Liver (tissue), 9 donors: Measurements from ENCODE around the gene GGCX. TPM values are rescaled to one million over a fixed set of nuclear protein-coding genes. Genes with fewer than 3 reads are reported as not detected.

Experiments used
- DNase-seq: peaks from one replicate; pipeline ENCODE4 v3.0.0-alpha.2; 2017; ENCODE audit warnings: low spot score
- H3K27ac ChIP-seq, 2 donors: one replicate each; pipeline ENCODE4 v1.7.0; 2013; ENCODE audit warnings: inconsistent platforms in 2 of 2, low read length in 2 of 2, control low read depth in 1 of 2, low read depth in 1 of 2, mild to moderate bottlenecking in 1 of 2
- H3K27me3 ChIP-seq, 4 donors: one replicate each; pipeline versions ENCODE4 v1.6.1 to v1.7.0; 2013; ENCODE audit warnings: low read length in 3 of 4, inconsistent platforms in 1 of 4, mild to moderate bottlenecking in 1 of 4, moderate library complexity in 1 of 4; ENCODE audit not compliant: control insufficient read depth in 4 of 4, insufficient read depth in 4 of 4
- H3K36me3 ChIP-seq, 4 donors: one replicate each; pipeline versions ENCODE4 v1.6.1 to v1.7.0; 2013; ENCODE audit warnings: low read length in 3 of 4, mild to moderate bottlenecking in 3 of 4, low read depth in 1 of 4, moderate library complexity in 1 of 4; ENCODE audit not compliant: control insufficient read depth in 4 of 4, insufficient read depth in 3 of 4
- H3K4me1 ChIP-seq, 4 donors: one replicate each; pipeline versions ENCODE4 v1.6.1 to v1.7.0; 2013; ENCODE audit warnings: low read length in 3 of 4, mild to moderate bottlenecking in 3 of 4, moderate library complexity in 1 of 4; ENCODE audit not compliant: control insufficient read depth in 4 of 4, insufficient read depth in 4 of 4
- H3K4me3 ChIP-seq, 3 donors: one replicate each; pipeline versions ENCODE4 v1.6.1 to v1.7.0; 2013; ENCODE audit warnings: low read length in 3 of 3, control low read depth in 1 of 3, low read depth in 1 of 3, mild to moderate bottlenecking in 1 of 3
- H3K9ac ChIP-seq, 2 donors: one replicate each; pipeline ENCODE4 v1.7.0; 2013; ENCODE audit warnings: low read length in 2 of 2, mild to moderate bottlenecking in 2 of 2, moderate library complexity in 2 of 2, control low read depth in 1 of 2, low read depth in 1 of 2
- H3K9me3 ChIP-seq, 4 donors: one replicate each; pipeline versions ENCODE4 v1.6.1 to v1.7.0; 2013; ENCODE audit warnings: low read length in 3 of 4; ENCODE audit not compliant: control insufficient read depth in 4 of 4
- EGR1 ChIP-seq, 2 donors: IDR thresholded peaks; 2 replicates each; pipeline ENCODE4 v1.6.1; 2016 to 2018; ENCODE audit warnings: antibody characterized with exemption in 2 of 2, low read depth in 2 of 2
- FOXA1 ChIP-seq: IDR thresholded peaks from 2 replicates; pipeline ENCODE4 v1.6.1; 2016; ENCODE audit warnings: antibody characterized with exemption
- FOXA2 ChIP-seq: IDR thresholded peaks from 2 replicates; pipeline ENCODE4 v1.6.1; 2016; ENCODE audit warnings: antibody characterized with exemption
- GABPA ChIP-seq, 2 donors: IDR thresholded peaks in 1 of 2; conservative IDR thresholded peaks in 1 of 2; 2 replicates each; pipeline ENCODE4 v1.6.1; 2016; ENCODE audit warnings: antibody characterized with exemption in 2 of 2, mild to moderate bottlenecking in 1 of 2, moderate library complexity in 1 of 2
- HNF4A ChIP-seq, 2 donors: conservative IDR thresholded peaks; 2 replicates each; pipeline ENCODE4 v1.6.1; 2016; ENCODE audit warnings: antibody characterized with exemption in 2 of 2, mild to moderate bottlenecking in 2 of 2
- HNF4G ChIP-seq: IDR thresholded peaks from 2 replicates; pipeline ENCODE4 v1.6.1; 2016; ENCODE audit warnings: antibody characterized with exemption
- JUND ChIP-seq, 2 donors: IDR thresholded peaks; 2 replicates each; pipeline ENCODE4 v1.6.1; 2016; ENCODE audit warnings: antibody characterized with exemption in 2 of 2
- NR2F2 ChIP-seq: IDR thresholded peaks from 2 replicates; pipeline ENCODE4 v1.6.1; 2016; ENCODE audit warnings: antibody characterized with exemption
- RAD21 ChIP-seq, 2 donors: IDR thresholded peaks; 2 replicates each; pipeline ENCODE4 v1.6.1; 2016; ENCODE audit warnings: antibody characterized with exemption in 2 of 2, mild to moderate bottlenecking in 2 of 2
- RXRA ChIP-seq, 2 donors: IDR thresholded peaks; 2 replicates each; pipeline ENCODE4 v1.6.1; 2017 to 2018; ENCODE audit warnings: antibody characterized with exemption in 2 of 2, mild to moderate bottlenecking in 1 of 2
- SP1 ChIP-seq: IDR thresholded peaks from 2 replicates; pipeline ENCODE4 v1.6.1; 2018; ENCODE audit warnings: antibody characterized with exemption, mild to moderate bottlenecking
- TAF1 ChIP-seq: conservative IDR thresholded peaks from 2 replicates; pipeline ENCODE4 v1.6.1; 2016; ENCODE audit warnings: antibody characterized with exemption, mild to moderate bottlenecking
- YY1 ChIP-seq: IDR thresholded peaks from 2 replicates; pipeline ENCODE4 v1.6.1; 2016; ENCODE audit warnings: antibody characterized with exemption, mild to moderate bottlenecking
- WGBS: extraction: QIAGEN DNeasy Blood & Tissue Kit; methylation state at CpG from one replicate; pipeline ENCODE4 v1.1.7; 2013; 5-methylcytosine and 5-hydroxymethylcytosine counted together
- polyA plus RNA-seq, 2 donors: library from polyadenylated mRNA; stranded (reverse) in 1 of 2; unstranded in 1 of 2; fragments of 200-250 nt in 1 of 2; fragments of >200 nt in 1 of 2; fragmentation: Nextera tagmentation in 1 of 2; extraction: Ambion mirVana in 1 of 2; gene quantifications; one replicate each; pipeline versions ENCODE4 v1.2.1 to v1.2.3, GENCODE V29; 2013 to 2015
- total RNA-seq, 2 donors: library from RNA; depleted of rRNA; stranded (reverse); fragments of >200 nt; gene quantifications; one replicate each; pipeline ENCODE4 v1.2.3, GENCODE V29; 2014
- TF ChIP-seq, protein P1 (sequence below): IDR thresholded peaks from 2 replicates; pipeline ENCODE4 v1.6.1; 2016; ENCODE audit warnings: antibody characterized with exemption
- TF ChIP-seq, protein P2 (sequence below): IDR thresholded peaks from 2 replicates; pipeline ENCODE4 v1.6.1; 2016; ENCODE audit warnings: antibody characterized with exemption
- TF ChIP-seq, protein P3 (sequence below): fragments of 150-350 bp; IDR thresholded peaks from 2 replicates; pipeline ENCODE4 v1.5.1; 2017; ENCODE audit warnings: improper control_type of control experiment, low read depth, low read length; ENCODE audit not compliant: missing input control
- TF ChIP-seq, protein P4 (sequence below): IDR thresholded peaks from 2 replicates; pipeline ENCODE4 v1.6.1; 2016; ENCODE audit warnings: antibody characterized with exemption, mild to moderate bottlenecking
- TF ChIP-seq, protein P5 (sequence below): IDR thresholded peaks from 2 replicates; pipeline ENCODE4 v1.6.1; 2016; ENCODE audit warnings: antibody characterized with exemption
- donor health status: healthy.
- donor health status: healthy.
- donor health status: healthy.
- donor health status: healthy.
- donor health status: healthy.

Gene GGCX
- total and polyA plus RNA-seq, 4 donors = 67.3 to 189 (median 90.4) TPM

DNA sequence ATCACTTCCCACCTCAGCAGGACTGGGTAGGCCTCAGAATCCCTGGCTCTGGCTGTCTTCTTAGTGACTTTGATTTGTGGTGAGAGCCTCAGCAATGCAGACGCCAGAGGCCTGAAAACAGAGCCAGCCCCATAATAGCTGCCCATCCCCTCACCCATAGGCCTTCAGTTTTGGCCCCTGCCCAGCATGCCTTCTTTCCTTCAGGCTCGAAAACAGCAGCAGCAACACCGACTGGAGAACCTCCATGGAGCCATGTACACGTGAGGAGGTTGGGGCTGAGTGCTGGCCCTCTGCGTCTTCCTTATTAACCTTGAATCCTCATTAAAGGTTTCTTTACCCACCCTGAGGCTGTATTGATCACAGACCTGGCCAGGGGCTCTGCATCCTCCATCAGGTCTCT, 35.9 kb upstream of the GGCX start:
- H3K9ac ChIP-seq = no peak overlapping the region
- no peak for TF ChIP-seq TAF1
- no peak overlapping the region for H3K4me3 ChIP-seq
- H3K36me3 ChIP-seq = peaks cover 3 to 16% (median 6%) of the 10 kb centered on the region in 4 donors
- H3K27ac ChIP-seq = no peak overlapping the region
- H3K9me3 ChIP-seq = no peaks in the 10 kb centered on the region
- peaks cover 16 to 60% (median 45%) of the 10 kb centered on the region in 4 donors for H3K4me1 ChIP-seq
- DNase-seq = no peak
- no peaks in the 10 kb centered on the region for H3K27me3 ChIP-seq
- WGBS = 92% methylated on average over 5 of the region's 5 CpGs

DNA sequence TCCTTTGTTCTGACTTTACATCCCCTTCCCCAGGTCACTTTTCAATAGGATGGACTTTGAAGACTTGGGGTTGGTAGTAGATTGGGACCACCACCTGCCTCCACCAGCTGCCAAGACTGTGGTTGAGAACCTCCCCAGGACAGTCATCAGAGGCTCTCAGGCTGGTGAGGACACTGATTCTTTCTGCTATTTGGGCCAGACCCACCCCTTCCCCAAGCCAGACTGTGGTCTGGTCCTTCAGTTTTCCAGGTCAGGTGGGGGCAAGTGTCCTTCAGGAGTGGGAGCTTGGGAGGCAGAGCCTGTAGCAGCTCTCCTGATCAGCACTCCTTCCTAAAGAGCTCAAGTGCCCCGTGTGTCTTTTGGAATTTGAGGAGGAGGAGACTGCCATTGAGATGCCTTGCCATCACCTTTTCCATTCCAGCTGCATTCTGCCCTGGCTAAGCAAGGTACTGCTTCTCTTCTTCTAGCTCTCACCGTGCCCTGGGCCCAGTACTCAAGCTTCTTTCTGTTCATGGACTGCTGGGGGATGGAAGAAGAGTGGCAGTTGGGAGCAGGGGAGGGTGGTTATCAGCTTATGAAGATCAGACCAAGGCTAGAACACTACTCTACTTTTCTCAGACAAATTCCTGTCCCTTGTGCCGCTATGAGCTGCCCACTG, 35.3 kb upstream of the GGCX start:
- Histone ChIP-seq H3K27me3 (no peaks in the 10 kb centered on the region), H3K36me3 (peaks cover 3 to 16% (median 6%) of the 10 kb centered on the region in 4 donors), H3K4me3 (peak overlapping the region; percentile 77 to 91 (median 87)), H3K27ac (peak overlapping the region in 1 of 2 donors; percentile 84), H3K9me3 (no peaks in the 10 kb centered on the region), H3K4me1 (peaks cover 15 to 54% (median 44%) of the 10 kb centered on the region in 4 donors), H3K9ac (peak overlapping the region; percentile 40 to 94)
- no peak for DNase-seq
- 74% methylated on average over 3 of the region's 3 CpGs for WGBS
- no peak for TF ChIP-seq NR2F2
- TF ChIP-seq FOXA2 = no peak
- no peak for TF ChIP-seq FOXA1
- TF ChIP-seq SP1 = no peak
- no peak for TF ChIP-seq EGR1 (IDR thresholded peaks at IDR 0.05; ENCODE audit: low read depth in 2 of 2)
- TF ChIP-seq, protein P1, sequence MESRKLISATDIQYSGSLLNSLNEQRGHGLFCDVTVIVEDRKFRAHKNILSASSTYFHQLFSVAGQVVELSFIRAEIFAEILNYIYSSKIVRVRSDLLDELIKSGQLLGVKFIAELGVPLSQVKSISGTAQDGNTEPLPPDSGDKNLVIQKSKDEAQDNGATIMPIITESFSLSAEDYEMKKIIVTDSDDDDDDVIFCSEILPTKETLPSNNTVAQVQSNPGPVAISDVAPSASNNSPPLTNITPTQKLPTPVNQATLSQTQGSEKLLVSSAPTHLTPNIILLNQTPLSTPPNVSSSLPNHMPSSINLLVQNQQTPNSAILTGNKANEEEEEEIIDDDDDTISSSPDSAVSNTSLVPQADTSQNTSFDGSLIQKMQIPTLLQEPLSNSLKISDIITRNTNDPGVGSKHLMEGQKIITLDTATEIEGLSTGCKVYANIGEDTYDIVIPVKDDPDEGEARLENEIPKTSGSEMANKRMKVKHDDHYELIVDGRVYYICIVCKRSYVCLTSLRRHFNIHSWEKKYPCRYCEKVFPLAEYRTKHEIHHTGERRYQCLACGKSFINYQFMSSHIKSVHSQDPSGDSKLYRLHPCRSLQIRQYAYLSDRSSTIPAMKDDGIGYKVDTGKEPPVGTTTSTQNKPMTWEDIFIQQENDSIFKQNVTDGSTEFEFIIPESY = no peak
- no peak for TF ChIP-seq HNF4A (conservative IDR thresholded peaks at IDR 0.05)
- TF ChIP-seq RXRA (IDR thresholded peaks at IDR 0.05) = no peak
- no peak for TF ChIP-seq GABPA (IDR thresholded peaks at IDR 0.05 in 1 of 2, conservative IDR thresholded peaks at IDR 0.05 in 1 of 2)
- TF ChIP-seq HNF4G = no peak
- TF ChIP-seq, protein P2, sequence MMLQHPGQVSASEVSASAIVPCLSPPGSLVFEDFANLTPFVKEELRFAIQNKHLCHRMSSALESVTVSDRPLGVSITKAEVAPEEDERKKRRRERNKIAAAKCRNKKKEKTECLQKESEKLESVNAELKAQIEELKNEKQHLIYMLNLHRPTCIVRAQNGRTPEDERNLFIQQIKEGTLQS = no peak
- no peak for TF ChIP-seq YY1
- TF ChIP-seq, protein P3, sequence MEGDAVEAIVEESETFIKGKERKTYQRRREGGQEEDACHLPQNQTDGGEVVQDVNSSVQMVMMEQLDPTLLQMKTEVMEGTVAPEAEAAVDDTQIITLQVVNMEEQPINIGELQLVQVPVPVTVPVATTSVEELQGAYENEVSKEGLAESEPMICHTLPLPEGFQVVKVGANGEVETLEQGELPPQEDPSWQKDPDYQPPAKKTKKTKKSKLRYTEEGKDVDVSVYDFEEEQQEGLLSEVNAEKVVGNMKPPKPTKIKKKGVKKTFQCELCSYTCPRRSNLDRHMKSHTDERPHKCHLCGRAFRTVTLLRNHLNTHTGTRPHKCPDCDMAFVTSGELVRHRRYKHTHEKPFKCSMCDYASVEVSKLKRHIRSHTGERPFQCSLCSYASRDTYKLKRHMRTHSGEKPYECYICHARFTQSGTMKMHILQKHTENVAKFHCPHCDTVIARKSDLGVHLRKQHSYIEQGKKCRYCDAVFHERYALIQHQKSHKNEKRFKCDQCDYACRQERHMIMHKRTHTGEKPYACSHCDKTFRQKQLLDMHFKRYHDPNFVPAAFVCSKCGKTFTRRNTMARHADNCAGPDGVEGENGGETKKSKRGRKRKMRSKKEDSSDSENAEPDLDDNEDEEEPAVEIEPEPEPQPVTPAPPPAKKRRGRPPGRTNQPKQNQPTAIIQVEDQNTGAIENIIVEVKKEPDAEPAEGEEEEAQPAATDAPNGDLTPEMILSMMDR = no peak
- TF ChIP-seq RAD21 (IDR thresholded peaks at IDR 0.05) = no peak
- TF ChIP-seq, protein P4, sequence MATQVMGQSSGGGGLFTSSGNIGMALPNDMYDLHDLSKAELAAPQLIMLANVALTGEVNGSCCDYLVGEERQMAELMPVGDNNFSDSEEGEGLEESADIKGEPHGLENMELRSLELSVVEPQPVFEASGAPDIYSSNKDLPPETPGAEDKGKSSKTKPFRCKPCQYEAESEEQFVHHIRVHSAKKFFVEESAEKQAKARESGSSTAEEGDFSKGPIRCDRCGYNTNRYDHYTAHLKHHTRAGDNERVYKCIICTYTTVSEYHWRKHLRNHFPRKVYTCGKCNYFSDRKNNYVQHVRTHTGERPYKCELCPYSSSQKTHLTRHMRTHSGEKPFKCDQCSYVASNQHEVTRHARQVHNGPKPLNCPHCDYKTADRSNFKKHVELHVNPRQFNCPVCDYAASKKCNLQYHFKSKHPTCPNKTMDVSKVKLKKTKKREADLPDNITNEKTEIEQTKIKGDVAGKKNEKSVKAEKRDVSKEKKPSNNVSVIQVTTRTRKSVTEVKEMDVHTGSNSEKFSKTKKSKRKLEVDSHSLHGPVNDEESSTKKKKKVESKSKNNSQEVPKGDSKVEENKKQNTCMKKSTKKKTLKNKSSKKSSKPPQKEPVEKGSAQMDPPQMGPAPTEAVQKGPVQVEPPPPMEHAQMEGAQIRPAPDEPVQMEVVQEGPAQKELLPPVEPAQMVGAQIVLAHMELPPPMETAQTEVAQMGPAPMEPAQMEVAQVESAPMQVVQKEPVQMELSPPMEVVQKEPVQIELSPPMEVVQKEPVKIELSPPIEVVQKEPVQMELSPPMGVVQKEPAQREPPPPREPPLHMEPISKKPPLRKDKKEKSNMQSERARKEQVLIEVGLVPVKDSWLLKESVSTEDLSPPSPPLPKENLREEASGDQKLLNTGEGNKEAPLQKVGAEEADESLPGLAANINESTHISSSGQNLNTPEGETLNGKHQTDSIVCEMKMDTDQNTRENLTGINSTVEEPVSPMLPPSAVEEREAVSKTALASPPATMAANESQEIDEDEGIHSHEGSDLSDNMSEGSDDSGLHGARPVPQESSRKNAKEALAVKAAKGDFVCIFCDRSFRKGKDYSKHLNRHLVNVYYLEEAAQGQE = no peak
- no peak for TF ChIP-seq TAF1
- TF ChIP-seq, protein P5, sequence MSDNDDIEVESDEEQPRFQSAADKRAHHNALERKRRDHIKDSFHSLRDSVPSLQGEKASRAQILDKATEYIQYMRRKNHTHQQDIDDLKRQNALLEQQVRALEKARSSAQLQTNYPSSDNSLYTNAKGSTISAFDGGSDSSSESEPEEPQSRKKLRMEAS = no peak
- no peak for TF ChIP-seq JUND (IDR thresholded peaks at IDR 0.05)
